KMS-11 (cell line): Measurements from ENCODE around the gene OSBPL10.

Experiments
- H2AFZ ChIP-seq: fragments of 200-600 bp; sonication (generic); 2 replicates; pipeline ENCODE4 v1.6.1; 2016; ENCODE audit warnings: antibody characterized with exemption, mixed run types, low read depth
- H3K27ac ChIP-seq: fragments of 200-600 bp; sonication (generic); 2 replicates; pipeline ENCODE4 v1.6.1; 2016; ENCODE audit warnings: mild to moderate bottlenecking, mixed run types
- H3K27me3 ChIP-seq: fragments of 200-600 bp; sonication (generic); 2 replicates; pipeline ENCODE4 v1.6.1; 2017; ENCODE audit warnings: mild to moderate bottlenecking, low read depth, mixed run types, moderate library complexity; ENCODE audit not compliant: insufficient read depth
- H3K36me3 ChIP-seq: fragments of 200-600 bp; sonication (generic); 2 replicates; pipeline ENCODE4 v1.6.1; 2017; ENCODE audit warnings: mild to moderate bottlenecking, mixed run types; ENCODE audit not compliant: insufficient read depth
- H3K4me1 ChIP-seq: fragments of 200-600 bp; sonication (generic); 2 replicates; pipeline ENCODE4 v1.6.1; 2016; ENCODE audit warnings: mild to moderate bottlenecking, low read depth, mixed run types; ENCODE audit not compliant: poor library complexity, severe bottlenecking
- H3K4me2 ChIP-seq: fragments of 200-600 bp; sonication (generic); 2 replicates; pipeline ENCODE4 v1.7.0; 2016; ENCODE audit warnings: mild to moderate bottlenecking, mixed run types
- H3K4me3 ChIP-seq: fragments of 200-600 bp; sonication (generic); IDR thresholded peaks from 2 replicates; pipeline ENCODE4 v1.6.1; 2017; ENCODE audit warnings: low read depth, low read length, mixed read lengths; ENCODE audit not compliant: insufficient read depth
- H3K79me2 ChIP-seq: fragments of 200-600 bp; sonication (generic); 2 replicates; pipeline ENCODE4 v1.6.1; 2016; ENCODE audit warnings: low read depth, mixed run types; ENCODE audit not compliant: insufficient read depth
- H3K9ac ChIP-seq: fragments of 200-600 bp; sonication (generic); 2 replicates; pipeline ENCODE4 v1.6.1; 2016; ENCODE audit warnings: mild to moderate bottlenecking, mixed run types
- H4K20me1 ChIP-seq: fragments of 200-600 bp; sonication (generic); 2 replicates; pipeline ENCODE4 v1.6.1; 2016; ENCODE audit warnings: mild to moderate bottlenecking, mixed run types; ENCODE audit not compliant: insufficient read depth
- CTCF ChIP-seq: fragments of 200-600 bp; sonication (generic); conservative IDR thresholded peaks from 2 replicates; pipeline ENCODE4 v1.6.1; 2017; ENCODE audit warnings: low read depth, mild to moderate bottlenecking, antibody characterized with exemption, low read length, moderate library complexity, mixed read lengths

OSBPL10 gene

GRCh38 chr3:31709005-31709404 is 272.1 kb downstream of the OSBPL10 start:
- H2AFZ ChIP-seq = no peak overlapping the region
- H3K79me2 ChIP-seq = no peaks in the 10 kb centered on the region
- H3K36me3 ChIP-seq = no peaks in the 10 kb centered on the region
- no peak overlapping the region for H3K9ac ChIP-seq
- no peak overlapping the region for H3K4me2 ChIP-seq
- no peak overlapping the region for H3K27ac ChIP-seq
- H3K27me3 ChIP-seq = no peaks in the 10 kb centered on the region
- TF ChIP-seq CTCF = no peak
- H4K20me1 ChIP-seq = no peaks in the 10 kb centered on the region
- no peaks in the 10 kb centered on the region for H3K4me1 ChIP-seq
- H3K4me3 ChIP-seq = no peak overlapping the region

GRCh38 chr3:31707286-31707685 is 273.8 kb downstream of the OSBPL10 start:
- H3K4me1 ChIP-seq = no peaks in the 10 kb centered on the region
- no peak overlapping the region for H3K27ac ChIP-seq
- no peaks in the 10 kb centered on the region for H3K79me2 ChIP-seq
- no peaks in the 10 kb centered on the region for H3K27me3 ChIP-seq
- no peaks in the 10 kb centered on the region for H3K36me3 ChIP-seq
- no peak overlapping the region for H3K4me3 ChIP-seq
- H4K20me1 ChIP-seq = no peaks in the 10 kb centered on the region
- H3K9ac ChIP-seq = no peak overlapping the region
- H3K4me2 ChIP-seq = no peak overlapping the region
- H2AFZ ChIP-seq = no peak overlapping the region
- no peak for TF ChIP-seq CTCF

GRCh38 chr3:31705736-31706135 is 275.3 kb downstream of the OSBPL10 start:
- no peaks in the 10 kb centered on the region for H3K4me1 ChIP-seq
- H3K4me3 ChIP-seq = no peak overlapping the region
- no peak overlapping the region for H3K4me2 ChIP-seq
- H3K9ac ChIP-seq = no peak overlapping the region
- no peaks in the 10 kb centered on the region for H3K27me3 ChIP-seq
- no peak for TF ChIP-seq CTCF
- H3K79me2 ChIP-seq = no peaks in the 10 kb centered on the region
- no peaks in the 10 kb centered on the region for H4K20me1 ChIP-seq
- no peak overlapping the region for H2AFZ ChIP-seq
- no peak overlapping the region for H3K27ac ChIP-seq
- no peaks in the 10 kb centered on the region for H3K36me3 ChIP-seq

- no peak overlapping the region for H3K9ac ChIP-seq
- no peak overlapping the region for H3K27ac ChIP-seq
- TF ChIP-seq CTCF = no peak
- no peak overlapping the region for H3K4me3 ChIP-seq
- no peak overlapping the region for H2AFZ ChIP-seq
- H4K20me1 ChIP-seq = no peaks in the 10 kb centered on the region
- H3K79me2 ChIP-seq = no peaks in the 10 kb centered on the region
- no peak overlapping the region for H3K4me2 ChIP-seq
- no peaks in the 10 kb centered on the region for H3K36me3 ChIP-seq
- H3K4me1 ChIP-seq = no peaks in the 10 kb centered on the region
- no peaks in the 10 kb centered on the region for H3K27me3 ChIP-seq
Measured at GRCh38 chr3:31704591-31705179, 276.4 kb downstream of the OSBPL10 start.
